ENCODE measurements around the gene CYS1. TPM values are rescaled to one million over a fixed set of nuclear protein-coding genes. Genes with fewer than 3 reads are reported as not detected.

Gene CYS1
- total RNA-seq, 1 experiment from 2014 or later, result 3.7 TPM

DNA sequence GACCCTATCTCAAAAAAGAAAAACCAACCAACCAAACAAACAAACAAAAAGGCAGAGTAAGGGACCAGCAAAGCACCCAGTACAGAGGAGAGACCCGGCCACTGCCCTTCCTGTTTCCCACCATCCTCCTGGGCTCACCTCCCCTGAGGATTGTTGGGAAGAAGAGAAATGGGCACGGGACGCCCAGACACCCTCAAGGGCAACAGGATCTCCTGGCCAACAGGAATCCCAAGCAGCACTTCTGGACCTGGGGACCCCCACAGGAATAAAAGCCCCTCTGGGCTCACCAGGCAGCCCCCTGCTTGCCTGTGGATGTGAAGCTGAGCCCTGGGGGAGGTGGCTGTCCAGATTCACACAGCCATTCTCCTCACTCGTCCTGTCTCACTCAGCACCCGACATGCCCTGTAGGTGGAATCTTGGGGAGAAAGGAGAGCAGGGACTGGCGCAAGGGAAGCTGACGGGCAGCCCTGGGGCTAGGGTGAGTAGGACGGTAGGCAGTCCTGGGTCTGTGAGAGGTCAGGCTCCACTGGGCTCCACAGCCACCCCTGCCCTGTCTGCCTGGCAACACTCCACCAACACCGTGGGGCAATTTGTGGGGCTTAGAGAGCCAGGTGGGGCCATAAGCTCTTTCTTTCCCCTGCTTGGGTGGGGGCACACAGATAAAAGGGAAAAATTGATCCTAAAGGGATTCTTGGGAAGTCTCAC lies 18.8 kb downstream of the CYS1 start (continued):
- no peak for TF ChIP-seq CBX3 (IDR thresholded peaks at IDR 0.05; ENCODE audit: low read depth)
- TF ChIP-seq, protein P1, sequence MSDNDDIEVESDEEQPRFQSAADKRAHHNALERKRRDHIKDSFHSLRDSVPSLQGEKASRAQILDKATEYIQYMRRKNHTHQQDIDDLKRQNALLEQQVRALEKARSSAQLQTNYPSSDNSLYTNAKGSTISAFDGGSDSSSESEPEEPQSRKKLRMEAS (IDR thresholded peaks at IDR 0.05), result no peak
- TF ChIP-seq TCF7L2 (IDR thresholded peaks at IDR 0.05; ENCODE audit: borderline replicate concordance, extremely low read depth, insufficient read depth, insufficient read length), result no peak
- TF ChIP-seq FOSL1 (IDR thresholded peaks at IDR 0.05; ENCODE audit: low read depth), result no peak
- no peak for TF ChIP-seq EZH2phosphoT487 (IDR thresholded peaks at IDR 0.05; ENCODE audit: borderline replicate concordance)
- no peak for TF ChIP-seq SP1 (IDR thresholded peaks at IDR 0.05; ENCODE audit: low read depth)
- TF ChIP-seq ZFX (IDR thresholded peaks at IDR 0.05), result no peak
- TF ChIP-seq, protein P2, sequence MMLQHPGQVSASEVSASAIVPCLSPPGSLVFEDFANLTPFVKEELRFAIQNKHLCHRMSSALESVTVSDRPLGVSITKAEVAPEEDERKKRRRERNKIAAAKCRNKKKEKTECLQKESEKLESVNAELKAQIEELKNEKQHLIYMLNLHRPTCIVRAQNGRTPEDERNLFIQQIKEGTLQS (IDR thresholded peaks at IDR 0.05), result no peak

DNA sequence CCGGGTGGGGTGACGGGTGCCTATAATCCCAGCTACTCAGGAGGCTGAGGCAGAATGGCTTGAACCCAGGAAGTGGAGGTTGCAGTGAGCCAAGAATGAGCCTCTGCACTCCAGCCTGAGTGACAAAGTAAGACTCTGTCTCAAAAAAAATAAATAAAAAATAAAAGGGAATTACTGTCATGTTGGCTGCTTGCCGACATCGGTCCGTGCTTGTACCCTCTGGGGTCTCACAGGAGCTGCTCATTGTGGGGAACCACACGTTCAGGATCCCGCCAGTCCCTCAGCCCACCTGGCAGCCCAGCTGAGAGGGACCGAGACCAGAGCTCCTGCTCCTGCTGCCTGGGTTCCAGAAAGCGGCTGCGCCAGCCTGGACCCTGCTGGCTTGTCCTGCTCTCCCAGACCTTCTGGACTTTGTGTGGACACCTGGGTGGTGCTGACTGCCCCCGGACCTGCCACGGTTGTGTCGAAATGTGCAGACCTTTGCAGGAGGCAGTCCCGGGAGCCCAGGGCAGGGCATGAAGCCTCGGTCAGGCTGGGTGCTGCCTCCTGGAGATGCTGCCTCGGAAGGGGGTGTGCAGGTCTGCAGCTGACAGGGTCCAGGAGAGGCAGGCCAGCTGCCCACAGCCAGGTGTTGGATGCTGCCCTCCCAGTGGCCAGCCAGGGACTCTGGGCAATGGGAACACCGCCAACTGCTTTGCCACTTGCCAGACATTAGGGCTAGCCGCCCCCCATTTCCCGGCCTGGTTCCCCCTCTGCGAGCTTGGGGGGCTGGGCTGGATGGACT lies 20.5 kb downstream of the CYS1 start:
- no TSS peak for BruUV-seq (replicated peaks)

More for the DNA sequence above, 20.5 kb downstream of the CYS1 start:
- H2AFZ ChIP-seq (ENCODE audit: low read depth, low read length, poor library complexity, severe bottlenecking), result no peak overlapping the region
- no peaks in the 10 kb centered on the region for H3K9me2 ChIP-seq (ENCODE audit: insufficient read depth)
- ChIA-PET POLR2A (no interaction called here), RAD21 (ENCODE audit: low non-redundant PET in 1 of 2, low total read pairs in 2 of 2, uncharacterized antibody in 2 of 2, unreplicated experiment in 2 of 2) (no interaction called here), CTCF (interaction anchor here (1.6 kb wide), 1 partner anchor 13 kb away, joined by 8 read pairs; no protein-coding TSS in a partner anchor)
- H3K4me1 ChIP-seq (ENCODE audit: control insufficient read depth in 1 of 2, insufficient read depth in 2 of 2, low read length in 2 of 2), result peaks cover 17 to 20% of the 10 kb centered on the region in 2 experiments
- no peaks in the 10 kb centered on the region for H3K27me3 ChIP-seq (ENCODE audit: insufficient read depth, low read length)
- no peak overlapping the region for H3K9ac ChIP-seq (ENCODE audit: low read length)
- H3K79me2 ChIP-seq (ENCODE audit: insufficient read depth, low read length), result no peaks in the 10 kb centered on the region
- H3K9me3 ChIP-seq (ENCODE audit: control insufficient read depth in 1 of 2, insufficient read depth in 1 of 2, low read depth in 1 of 2, low read length in 2 of 2), result no peaks in the 10 kb centered on the region
- H3K4me2 ChIP-seq (ENCODE audit: low read length), result no peak overlapping the region
- no peak overlapping the region for H3K4me3 ChIP-seq (replicated peaks in 1 of 2; ENCODE audit: low read depth in 1 of 2, low read length in 2 of 2)
- DNase-seq (ENCODE audit: low read depth, low spot score) (no peak), ATAC-seq (no peak)
- H3K36me3 ChIP-seq (ENCODE audit: control insufficient read depth in 1 of 2, insufficient read depth in 2 of 2, low read length in 2 of 2), result no peaks in the 10 kb centered on the region
- H3K27ac ChIP-seq (ENCODE audit: low read depth, low read length), result no peak overlapping the region
- no peaks in the 10 kb centered on the region for H4K20me1 ChIP-seq (ENCODE audit: insufficient read depth)
- TF ChIP-seq ZNF274 (IDR thresholded peaks at IDR 0.05; ENCODE audit: low read depth, low read length) (no peak), POLR2A (IDR thresholded peaks at IDR 0.05; ENCODE audit: borderline replicate concordance, extremely low read depth, insufficient read depth, insufficient read length) (no peak), YY1 (IDR thresholded peaks at IDR 0.05; ENCODE audit: extremely low read depth, insufficient replicate concordance, low read depth, low read length) (no peak), ZFX (IDR thresholded peaks at IDR 0.05) (no peak), CBX3 (IDR thresholded peaks at IDR 0.05; ENCODE audit: low read depth) (no peak), TCF7L2 (IDR thresholded peaks at IDR 0.05; ENCODE audit: borderline replicate concordance, extremely low read depth, insufficient read depth, insufficient read length) (no peak), RAD21 (IDR thresholded peaks at IDR 0.05; ENCODE audit: low read depth) (no peak), SIN3A (IDR thresholded peaks at IDR 0.05; ENCODE audit: low read depth) (no peak), EZH2phosphoT487 (IDR thresholded peaks at IDR 0.05; ENCODE audit: borderline replicate concordance) (no peak), EGR1 (IDR thresholded peaks at IDR 0.05; ENCODE audit: low read depth) (no peak), EZH2 (IDR thresholded peaks at IDR 0.05) (no peak), SP1 (IDR thresholded peaks at IDR 0.05; ENCODE audit: low read depth) (no peak), FOSL1 (IDR thresholded peaks at IDR 0.05; ENCODE audit: low read depth) (no peak), CEBPB (IDR thresholded peaks at IDR 0.05; ENCODE audit: low read depth) (no peak)
- TF ChIP-seq, protein P2 (IDR thresholded peaks at IDR 0.05), result no peak
- TF ChIP-seq, protein P1 (IDR thresholded peaks at IDR 0.05), result no peak
- TF ChIP-seq, protein P3, sequence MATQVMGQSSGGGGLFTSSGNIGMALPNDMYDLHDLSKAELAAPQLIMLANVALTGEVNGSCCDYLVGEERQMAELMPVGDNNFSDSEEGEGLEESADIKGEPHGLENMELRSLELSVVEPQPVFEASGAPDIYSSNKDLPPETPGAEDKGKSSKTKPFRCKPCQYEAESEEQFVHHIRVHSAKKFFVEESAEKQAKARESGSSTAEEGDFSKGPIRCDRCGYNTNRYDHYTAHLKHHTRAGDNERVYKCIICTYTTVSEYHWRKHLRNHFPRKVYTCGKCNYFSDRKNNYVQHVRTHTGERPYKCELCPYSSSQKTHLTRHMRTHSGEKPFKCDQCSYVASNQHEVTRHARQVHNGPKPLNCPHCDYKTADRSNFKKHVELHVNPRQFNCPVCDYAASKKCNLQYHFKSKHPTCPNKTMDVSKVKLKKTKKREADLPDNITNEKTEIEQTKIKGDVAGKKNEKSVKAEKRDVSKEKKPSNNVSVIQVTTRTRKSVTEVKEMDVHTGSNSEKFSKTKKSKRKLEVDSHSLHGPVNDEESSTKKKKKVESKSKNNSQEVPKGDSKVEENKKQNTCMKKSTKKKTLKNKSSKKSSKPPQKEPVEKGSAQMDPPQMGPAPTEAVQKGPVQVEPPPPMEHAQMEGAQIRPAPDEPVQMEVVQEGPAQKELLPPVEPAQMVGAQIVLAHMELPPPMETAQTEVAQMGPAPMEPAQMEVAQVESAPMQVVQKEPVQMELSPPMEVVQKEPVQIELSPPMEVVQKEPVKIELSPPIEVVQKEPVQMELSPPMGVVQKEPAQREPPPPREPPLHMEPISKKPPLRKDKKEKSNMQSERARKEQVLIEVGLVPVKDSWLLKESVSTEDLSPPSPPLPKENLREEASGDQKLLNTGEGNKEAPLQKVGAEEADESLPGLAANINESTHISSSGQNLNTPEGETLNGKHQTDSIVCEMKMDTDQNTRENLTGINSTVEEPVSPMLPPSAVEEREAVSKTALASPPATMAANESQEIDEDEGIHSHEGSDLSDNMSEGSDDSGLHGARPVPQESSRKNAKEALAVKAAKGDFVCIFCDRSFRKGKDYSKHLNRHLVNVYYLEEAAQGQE (IDR thresholded peaks at IDR 0.05; ENCODE audit: low read depth), result no peak
- intact Hi-C loops (cut with micrococcal nuclease), result no loop called here
